Measurements from ENCODE around the gene ZNF134. TPM values are rescaled to one million over a fixed set of nuclear protein-coding genes. Genes with fewer than 3 reads are reported as not detected.

The ZNF134 gene
- total and polyA plus RNA-seq, 9 of the 15 experiments (the other 6 are each of a cell fraction or from before 2014, with no cell fraction given), result 1.3 to 10.0 (median 5.7) TPM

- in situ Hi-C loops (cut with MboI) (no loop called here), intact Hi-C loops (cut with micrococcal nuclease) (no loop called here)
- peaks cover 13% of the 10 kb centered on the region for H3K9me3 ChIP-seq (replicated peaks; ENCODE audit: control insufficient read depth, insufficient read depth, low read depth, low read length)
Observed at GRCh38 chr19:57572415-57572947, 41.6 kb upstream of the ZNF134 start.

DNA sequence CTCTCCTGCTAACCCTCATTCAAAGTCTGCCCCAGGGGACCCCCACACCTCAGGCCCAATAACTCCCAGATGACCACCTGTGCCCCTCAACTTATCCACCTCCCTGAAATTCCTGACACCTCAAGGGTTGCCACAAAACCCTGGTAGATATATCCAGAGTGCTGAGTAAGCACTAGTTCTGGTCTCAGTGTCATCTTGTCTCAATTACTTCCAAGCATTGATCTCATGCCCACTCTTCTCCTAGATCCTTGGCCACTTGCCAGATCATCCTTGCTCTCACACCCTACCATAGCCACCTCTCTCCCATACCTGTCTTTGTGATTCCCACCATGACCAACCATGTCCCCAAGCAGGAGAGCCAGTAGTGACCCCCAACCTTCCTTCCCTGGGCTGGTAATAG is 37.4 kb upstream of the ZNF134 start:
- H3K36me3 ChIP-seq (ENCODE audit: control insufficient read depth, insufficient read depth, low read length), result 0 out of 3 replicates have a peak, but pooled peaks cover 3% of the 10 kb centered on the region
- no peak for TF ChIP-seq L3MBTL2 (IDR thresholded peaks at IDR 0.05)
- 0 out of 2 replicates have a peak, but pooled peaks have one; percentile 17 for TF ChIP-seq MAFK (IDR thresholded peaks at IDR 0.05; ENCODE audit: low read length)
- TF ChIP-seq CXXC5 (CRISPR knock-in tag; IDR thresholded peaks at IDR 0.05), result no peak
- TF ChIP-seq ZBTB2 (IDR thresholded peaks at IDR 0.05), result no peak
- TF ChIP-seq KDM1A (IDR thresholded peaks at IDR 0.05), result no peak
- no peak for TF ChIP-seq ZNF696 (CRISPR knock-in tag; conservative IDR thresholded peaks at IDR 0.05)
- TF ChIP-seq TGIF2 (CRISPR knock-in tag; IDR thresholded peaks at IDR 0.05), result no peak
- TF ChIP-seq ETV5 (CRISPR knock-in tag; IDR thresholded peaks at IDR 0.05; ENCODE audit: low read depth), result no peak
- TF ChIP-seq ZNF431 (CRISPR knock-in tag; IDR thresholded peaks at IDR 0.05), result no peak
- TF ChIP-seq ZFP1 (CRISPR knock-in tag; IDR thresholded peaks at IDR 0.05), result no peak
- no peak for TF ChIP-seq COPS2 (conservative IDR thresholded peaks at IDR 0.05)
- TF ChIP-seq ZNF316 (IDR thresholded peaks at IDR 0.05), result peak; percentile 52
- TF ChIP-seq NR2C2 (CRISPR knock-in tag; IDR thresholded peaks at IDR 0.05), result no peak
- no peak for TF ChIP-seq NR2C2 (tag; IDR thresholded peaks at IDR 0.05)

More at GRCh38 chr19:57572415-57572947, 41.6 kb upstream of the ZNF134 start:
- no TSS peak for BruUV-seq (replicated peaks)
- Histone ChIP-seq H3K36me3 (ENCODE audit: control insufficient read depth, insufficient read depth, low read length) (0 out of 3 replicates have a peak, but pooled peaks cover 3% of the 10 kb centered on the region), H3K27me3 (ENCODE audit: control insufficient read depth in 2 of 2, insufficient read depth in 2 of 2, low read length in 2 of 2) (no peaks in the 10 kb centered on the region), H2AFZ (ENCODE audit: low read depth, low read length) (no peak overlapping the region), H3K9ac (ENCODE audit: insufficient read depth in 1 of 2, low read depth in 2 of 2, low read length in 2 of 2) (no peak overlapping the region), H3K4me3 (no peak overlapping the region), H3K4me2 (ENCODE audit: insufficient read depth, low read length) (no peak overlapping the region), H3K27ac (ENCODE audit: extremely low read depth, low read depth, low read length) (no peak overlapping the region), H3K9me1 (ENCODE audit: control insufficient read depth, insufficient read depth, low read length) (no peaks in the 10 kb centered on the region), H3K79me2 (ENCODE audit: control insufficient read depth, insufficient read depth, low read length) (no peaks in the 10 kb centered on the region), H3K4me1 (replicated peaks in 1 of 2; ENCODE audit: control insufficient read depth in 2 of 2, insufficient read depth in 2 of 2, low read length in 2 of 2) (no peaks in the 10 kb centered on the region), H4K20me1 (replicated peaks; ENCODE audit: control insufficient read depth, insufficient read depth, low read length) (no peaks in the 10 kb centered on the region)
- TF ChIP-seq PHF21A (IDR thresholded peaks at IDR 0.05; ENCODE audit: borderline replicate concordance, low read depth) (no peak), ZNF274 (IDR thresholded peaks at IDR 0.05; ENCODE audit: borderline replicate concordance, low read depth, low read length) (peak; percentile 88), CTBP1 (IDR thresholded peaks at IDR 0.05; ENCODE audit: borderline replicate concordance) (no peak), ATF7 (IDR thresholded peaks at IDR 0.05) (no peak), RFX5 (IDR thresholded peaks at IDR 0.05; ENCODE audit: low read depth, low read length) (no peak), SMAD2 (IDR thresholded peaks at IDR 0.05; ENCODE audit: low read depth, low read length) (no peak), ZNF75A (CRISPR knock-in tag; IDR thresholded peaks at IDR 0.05) (0 out of 2 replicates have a peak, but pooled peaks have one; percentile 60), ETV5 (CRISPR knock-in tag; IDR thresholded peaks at IDR 0.05; ENCODE audit: low read depth) (no peak)
- 42% methylated on average over 3 of the region's 3 CpGs for WGBS (ENCODE audit: insufficient coverage, low coverage, missing lambda C conversion rate)
- FAIRE-seq (no peak), ATAC-seq (no peak), DNase-seq (ENCODE audit: extremely low read depth in 1 of 4, low spot score in 3 of 4) (no peak)
- CTCF ChIA-PET (ENCODE audit: low intra/inter-chr PET ratio), result no interaction called here
- POLR2A ChIA-PET, result no interaction called here

More for the DNA sequence above, 37.4 kb upstream of the ZNF134 start:
- ATAC-seq (no peak), FAIRE-seq (no peak), DNase-seq (ENCODE audit: extremely low read depth in 1 of 4, low spot score in 3 of 4) (no peak)
- in situ Hi-C loops (cut with MboI), result no loop called here
- ChIA-PET CTCF (ENCODE audit: low intra/inter-chr PET ratio) (no interaction called here), POLR2A (no interaction called here)
- no TSS peak for BruUV-seq (replicated peaks)
- Histone ChIP-seq H2AFZ (ENCODE audit: low read depth, low read length) (no peak overlapping the region), H3K4me2 (ENCODE audit: insufficient read depth, low read length) (no peak overlapping the region), H3K4me1 (replicated peaks in 1 of 2; ENCODE audit: control insufficient read depth in 2 of 2, insufficient read depth in 2 of 2, low read length in 2 of 2) (peaks cover 0 to 5% of the 10 kb centered on the region in 2 experiments; a peak in 1 of 5 replicates), H3K27ac (ENCODE audit: extremely low read depth, low read depth, low read length) (no peak overlapping the region), H3K9me3 (replicated peaks; ENCODE audit: control insufficient read depth, insufficient read depth, low read depth, low read length) (peaks cover 12% of the 10 kb centered on the region), H3K9ac (ENCODE audit: insufficient read depth in 1 of 2, low read depth in 2 of 2, low read length in 2 of 2) (no peak overlapping the region), H4K20me1 (replicated peaks; ENCODE audit: control insufficient read depth, insufficient read depth, low read length) (no peaks in the 10 kb centered on the region), H3K27me3 (ENCODE audit: control insufficient read depth in 2 of 2, insufficient read depth in 2 of 2, low read length in 2 of 2) (no peaks in the 10 kb centered on the region), H3K4me3 (no peak overlapping the region), H3K79me2 (ENCODE audit: control insufficient read depth, insufficient read depth, low read length) (no peaks in the 10 kb centered on the region), H3K9me1 (ENCODE audit: control insufficient read depth, insufficient read depth, low read length) (no peaks in the 10 kb centered on the region)
- intact Hi-C loops (cut with micrococcal nuclease), result no loop called here
